Kidney epithelial cell (primary cell): Measurements from ENCODE around the gene VASN. TPM values are rescaled to one million over a fixed set of nuclear protein-coding genes. Genes with fewer than 3 reads are reported as not detected.
A peak's percentile ranks its signal among the peaks of the same experiment; 100 is the strongest.

ENCODE experiments used
- DNase-seq: peaks from one replicate; pipeline ENCODE4 v3.0.0-alpha.2; 2010; ENCODE audit warnings: low read depth
- H3K27me3 ChIP-seq: 2 replicates; pipeline ENCODE4 v1.6.0; 2011; ENCODE audit warnings: low read length; ENCODE audit not compliant: control insufficient read depth, insufficient read depth
- H3K36me3 ChIP-seq: 2 replicates; pipeline ENCODE4 v1.5.1; 2011; ENCODE audit warnings: low read length; ENCODE audit not compliant: control insufficient read depth, insufficient read depth
- H3K4me3 ChIP-seq: 2 replicates; pipeline ENCODE4 v1.5.1; 2011; ENCODE audit warnings: low read depth, mild to moderate bottlenecking, control low read depth, low read length
- total RNA-seq: library from RNA; depleted of rRNA; stranded (reverse); fragments of >200 nt; gene quantifications from 2 replicates; pipeline ENCODE4 v1.2.3, GENCODE V29; 2015
- TF ChIP-seq, protein P1 (sequence below): IDR thresholded peaks from 2 replicates; pipeline ENCODE4 v1.5.1; 2011; ENCODE audit warnings: mild to moderate bottlenecking, moderate library complexity, low read length, control low read depth, inconsistent platforms; ENCODE audit not compliant: insufficient read depth, poor library complexity, severe bottlenecking

The VASN gene
- total RNA-seq, 1 donor from 2014 or later, result 60.4 TPM

DNA sequence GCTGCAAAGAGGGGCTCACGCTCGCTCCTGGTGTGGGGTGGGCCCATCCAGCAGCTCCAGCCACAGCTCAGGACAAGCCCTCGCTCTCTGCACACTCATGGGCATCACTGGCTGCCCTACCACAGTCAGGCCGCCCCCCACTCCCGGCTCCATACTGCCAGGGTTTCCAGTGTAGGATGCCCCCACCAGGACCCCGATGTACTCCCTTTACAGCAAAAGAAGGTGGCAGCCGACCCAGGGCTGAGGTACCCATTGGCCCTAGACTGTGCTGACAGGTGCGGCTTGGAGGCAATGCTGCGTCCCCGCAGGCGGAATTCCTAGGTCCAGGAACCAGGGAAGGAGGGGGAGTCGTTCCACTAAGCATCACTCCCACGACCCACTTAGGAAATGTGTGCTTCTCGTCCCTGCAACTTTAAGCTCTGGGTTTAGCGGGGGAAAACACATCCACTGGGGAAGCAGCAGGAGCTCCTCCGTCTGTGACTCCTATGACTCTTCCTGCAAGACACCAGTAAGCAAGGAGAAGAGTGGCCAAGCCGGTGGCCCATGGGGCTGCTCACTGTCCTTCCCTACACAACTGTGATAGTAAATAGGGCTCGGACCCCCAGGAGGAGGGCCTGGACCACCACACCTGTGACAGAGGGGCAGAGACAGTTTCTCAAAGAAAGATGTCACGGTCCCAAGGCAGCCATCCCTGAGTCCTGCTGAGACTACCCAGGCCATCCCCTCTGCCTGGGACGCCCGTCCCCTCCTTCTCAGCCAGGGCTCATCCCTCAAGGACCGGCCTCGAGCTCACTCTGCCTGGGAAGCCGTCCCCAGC is 31.7 kb downstream of the VASN start:
- H3K27me3 ChIP-seq, result no peaks in the 10 kb centered on the region
- TF ChIP-seq, protein P1, sequence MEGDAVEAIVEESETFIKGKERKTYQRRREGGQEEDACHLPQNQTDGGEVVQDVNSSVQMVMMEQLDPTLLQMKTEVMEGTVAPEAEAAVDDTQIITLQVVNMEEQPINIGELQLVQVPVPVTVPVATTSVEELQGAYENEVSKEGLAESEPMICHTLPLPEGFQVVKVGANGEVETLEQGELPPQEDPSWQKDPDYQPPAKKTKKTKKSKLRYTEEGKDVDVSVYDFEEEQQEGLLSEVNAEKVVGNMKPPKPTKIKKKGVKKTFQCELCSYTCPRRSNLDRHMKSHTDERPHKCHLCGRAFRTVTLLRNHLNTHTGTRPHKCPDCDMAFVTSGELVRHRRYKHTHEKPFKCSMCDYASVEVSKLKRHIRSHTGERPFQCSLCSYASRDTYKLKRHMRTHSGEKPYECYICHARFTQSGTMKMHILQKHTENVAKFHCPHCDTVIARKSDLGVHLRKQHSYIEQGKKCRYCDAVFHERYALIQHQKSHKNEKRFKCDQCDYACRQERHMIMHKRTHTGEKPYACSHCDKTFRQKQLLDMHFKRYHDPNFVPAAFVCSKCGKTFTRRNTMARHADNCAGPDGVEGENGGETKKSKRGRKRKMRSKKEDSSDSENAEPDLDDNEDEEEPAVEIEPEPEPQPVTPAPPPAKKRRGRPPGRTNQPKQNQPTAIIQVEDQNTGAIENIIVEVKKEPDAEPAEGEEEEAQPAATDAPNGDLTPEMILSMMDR, result no peak
- no peak for DNase-seq
- H3K4me3 ChIP-seq, result no peak overlapping the region
- H3K36me3 ChIP-seq, result no peaks in the 10 kb centered on the region

DNA sequence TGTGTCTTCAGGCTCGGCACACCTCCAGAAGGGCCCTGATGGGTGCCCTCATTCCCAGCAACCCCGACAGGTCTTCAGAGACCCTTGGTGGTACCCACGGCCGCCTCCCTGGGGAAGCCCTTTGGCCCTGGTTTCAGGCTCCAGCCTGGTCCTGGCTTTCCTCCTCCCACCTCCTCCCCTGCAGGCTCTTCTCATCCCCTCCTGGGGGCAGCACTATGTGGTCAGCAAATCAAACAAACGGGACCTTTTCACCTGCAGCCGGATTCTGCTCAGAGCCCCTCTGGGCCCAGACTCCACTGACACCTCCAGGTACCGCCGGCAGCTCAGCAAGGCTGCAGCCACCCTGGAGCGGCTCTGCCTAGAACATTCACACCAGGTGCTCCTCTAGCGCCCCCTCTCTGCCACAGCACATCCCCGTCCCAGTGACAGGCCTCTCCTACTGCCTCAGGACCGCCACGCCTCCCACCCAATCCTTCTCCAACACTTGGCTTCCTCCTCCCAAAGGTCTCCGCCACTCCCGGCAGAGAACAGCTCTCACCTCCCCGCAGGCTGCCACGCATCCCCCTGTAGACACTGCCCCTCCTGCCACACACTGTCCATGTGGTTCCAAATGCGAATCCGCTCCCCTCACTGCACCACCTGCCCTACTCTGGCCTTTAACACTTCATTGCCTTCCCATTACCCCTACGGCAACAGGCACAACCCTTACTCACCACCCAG is 32.8 kb downstream of the VASN start:
- TF ChIP-seq, protein P1, result peak; percentile 92
- Histone ChIP-seq H3K27me3 (no peaks in the 10 kb centered on the region), H3K36me3 (no peaks in the 10 kb centered on the region), H3K4me3 (no peak overlapping the region)
- DNase-seq, result no peak

DNA sequence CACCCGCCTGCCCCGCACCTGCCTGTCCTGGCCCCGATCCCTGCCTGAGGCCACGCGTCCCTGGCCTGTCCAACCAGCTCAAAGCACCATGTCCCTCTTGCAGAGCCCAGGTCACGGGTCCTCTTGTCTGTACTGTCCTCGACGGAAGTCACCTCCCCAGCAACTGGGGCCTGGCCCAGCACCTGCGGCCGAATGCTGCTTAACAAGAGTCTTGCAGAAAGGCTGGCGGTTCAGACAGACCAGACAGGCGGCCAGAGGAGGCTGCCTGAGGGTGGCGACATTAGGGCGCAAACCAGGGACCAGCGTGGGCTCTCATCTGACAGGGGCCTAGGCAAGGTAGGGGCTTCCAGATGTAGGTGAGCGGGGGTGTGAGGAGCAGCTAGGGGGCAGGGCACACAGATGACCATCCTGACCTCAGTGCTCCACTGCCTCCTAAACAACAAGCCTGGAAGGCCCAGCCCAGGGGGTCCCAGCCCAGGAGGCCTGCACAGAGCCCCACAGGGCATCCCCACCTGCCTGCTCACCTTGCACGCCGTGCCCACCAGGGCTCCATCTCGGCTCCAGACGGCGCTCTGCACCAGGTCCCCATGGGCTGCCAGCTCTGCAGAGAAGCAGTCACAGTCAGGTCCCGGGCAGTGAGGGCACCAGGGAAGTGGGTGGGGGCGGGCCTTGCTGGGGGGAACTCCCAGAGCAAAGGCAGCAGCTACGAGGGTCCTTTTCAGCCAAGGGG is 33.5 kb downstream of the VASN start:
- TF ChIP-seq, protein P1, result no peak
- no peak for DNase-seq
- no peak overlapping the region for H3K4me3 ChIP-seq
- H3K36me3 ChIP-seq, result no peaks in the 10 kb centered on the region
- no peaks in the 10 kb centered on the region for H3K27me3 ChIP-seq

DNA sequence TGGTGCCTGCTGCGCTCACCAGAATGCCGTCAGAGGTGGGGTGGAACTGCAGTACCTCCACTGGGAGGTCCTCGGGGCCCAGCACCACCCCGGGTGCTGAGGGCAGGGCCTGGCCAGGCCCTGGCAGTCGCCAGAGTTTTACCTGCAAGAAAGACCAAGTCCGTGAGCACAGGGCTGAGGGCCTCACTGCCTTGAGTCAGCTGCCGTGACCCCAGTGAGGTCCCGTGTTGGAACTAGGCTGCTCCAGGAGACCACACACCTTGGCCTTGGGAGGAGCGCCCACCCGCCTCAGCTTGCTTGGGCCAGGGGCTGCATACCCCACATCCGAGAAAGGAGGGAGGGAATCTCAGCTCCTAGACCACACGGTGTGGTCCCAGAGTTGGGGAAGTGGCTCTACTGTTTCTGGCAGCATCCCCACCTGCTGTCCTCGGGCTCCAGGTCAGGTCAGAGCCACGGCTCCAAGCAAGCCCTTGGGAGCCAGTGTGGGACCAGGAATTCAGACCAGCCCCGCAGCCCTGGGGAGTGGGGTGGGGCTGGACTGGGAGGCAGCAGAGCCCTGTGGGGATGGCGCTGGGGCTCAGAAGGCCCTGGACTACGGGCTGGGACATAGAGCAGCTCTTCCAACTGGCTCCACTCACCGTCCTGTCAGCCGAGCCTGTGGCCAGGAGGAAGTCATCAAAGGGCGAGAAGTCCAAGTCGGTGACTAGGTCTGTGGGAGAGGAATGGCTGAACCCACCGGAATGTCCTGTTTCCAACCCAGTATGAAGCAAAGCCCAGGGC is 36.1 kb downstream of the VASN start:
- TF ChIP-seq, protein P1, result no peak
- no peak for DNase-seq
- Histone ChIP-seq H3K27me3 (no peaks in the 10 kb centered on the region), H3K36me3 (no peaks in the 10 kb centered on the region), H3K4me3 (no peak overlapping the region)

DNA sequence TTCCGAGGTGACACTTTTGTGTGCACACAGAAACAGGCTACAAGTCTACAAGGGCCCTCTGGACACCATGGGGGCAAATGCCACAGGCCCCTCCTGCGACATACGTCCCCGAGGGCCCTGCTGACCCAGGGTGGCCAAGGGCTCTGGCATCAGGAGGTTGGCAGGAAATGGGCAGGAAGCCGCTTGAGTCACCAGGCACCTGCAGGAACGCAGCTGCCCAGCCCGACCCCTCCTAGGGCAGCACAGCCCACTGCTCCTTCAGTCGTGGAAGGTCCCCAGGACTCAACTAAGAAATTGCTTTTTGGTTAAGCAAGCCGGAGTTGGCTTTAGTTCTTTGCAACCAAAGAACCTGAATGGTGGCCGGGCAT is 36.7 kb downstream of the VASN start:
- no peaks in the 10 kb centered on the region for H3K27me3 ChIP-seq
- H3K36me3 ChIP-seq, result no peaks in the 10 kb centered on the region
- TF ChIP-seq, protein P1, result no peak
- no peak for DNase-seq
- no peak overlapping the region for H3K4me3 ChIP-seq
